ENCODE results near the gene ELAC2.

DNA sequence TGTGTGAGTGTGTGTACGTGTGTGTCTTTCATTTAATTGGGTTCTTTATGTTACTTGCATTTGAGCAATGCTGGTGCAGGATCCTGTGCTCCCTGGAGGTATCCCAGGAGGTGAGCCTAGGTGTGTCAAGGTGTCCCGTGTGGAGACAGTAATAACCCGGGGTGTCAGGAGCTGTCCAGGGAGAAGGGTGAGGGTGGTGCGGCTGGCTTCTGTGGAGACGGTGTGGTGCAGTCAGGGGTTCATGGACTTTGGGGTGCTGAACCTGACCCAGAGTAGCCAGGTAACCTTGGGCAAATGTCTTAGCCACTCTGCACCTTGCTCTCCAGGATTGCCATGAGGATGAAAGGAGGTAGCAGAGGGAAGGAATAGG, 7.4 kb upstream of the ELAC2 start:
- TF ChIP-seq, protein P1, sequence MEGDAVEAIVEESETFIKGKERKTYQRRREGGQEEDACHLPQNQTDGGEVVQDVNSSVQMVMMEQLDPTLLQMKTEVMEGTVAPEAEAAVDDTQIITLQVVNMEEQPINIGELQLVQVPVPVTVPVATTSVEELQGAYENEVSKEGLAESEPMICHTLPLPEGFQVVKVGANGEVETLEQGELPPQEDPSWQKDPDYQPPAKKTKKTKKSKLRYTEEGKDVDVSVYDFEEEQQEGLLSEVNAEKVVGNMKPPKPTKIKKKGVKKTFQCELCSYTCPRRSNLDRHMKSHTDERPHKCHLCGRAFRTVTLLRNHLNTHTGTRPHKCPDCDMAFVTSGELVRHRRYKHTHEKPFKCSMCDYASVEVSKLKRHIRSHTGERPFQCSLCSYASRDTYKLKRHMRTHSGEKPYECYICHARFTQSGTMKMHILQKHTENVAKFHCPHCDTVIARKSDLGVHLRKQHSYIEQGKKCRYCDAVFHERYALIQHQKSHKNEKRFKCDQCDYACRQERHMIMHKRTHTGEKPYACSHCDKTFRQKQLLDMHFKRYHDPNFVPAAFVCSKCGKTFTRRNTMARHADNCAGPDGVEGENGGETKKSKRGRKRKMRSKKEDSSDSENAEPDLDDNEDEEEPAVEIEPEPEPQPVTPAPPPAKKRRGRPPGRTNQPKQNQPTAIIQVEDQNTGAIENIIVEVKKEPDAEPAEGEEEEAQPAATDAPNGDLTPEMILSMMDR (IDR thresholded peaks at IDR 0.05): no peak
- TF ChIP-seq POLR2A (IDR thresholded peaks at IDR 0.05): no peak
